PC-9 (cell line): ENCODE results near the gene LYSMD1. TPM values are rescaled to one million over a fixed set of nuclear protein-coding genes. Genes with fewer than 3 reads are reported as not detected.

Experiments
- BruUV-seq: library from RNA; stranded (reverse); fragments of 400-500 nt; replicated peaks from 2 replicates; lab custom pipeline; 2021; lab: Mats Ljungman, UMichigan
- CTCF ChIA-PET: fragments of 300-600 bp; sonication (Branson Sonifier 250); formaldehyde crosslinking; loops from one replicate; lab custom pipeline; 2022; ENCODE audit warnings: antibody characterized with exemption; lab: Charles Lee
- POLR2A ChIA-PET: fragments of 300-600 bp; sonication (Branson Sonifier 250); formaldehyde crosslinking; loops from one replicate; lab custom pipeline; 2022; ENCODE audit warnings: antibody characterized with exemption; ENCODE audit not compliant: unreplicated experiment; lab: Charles Lee
- DNase-seq, 2 experiments: peaks; one replicate each; pipeline versions ENCODE4 v3.0.0 to v3.0.0-alpha.2; 2015 to 2022; ENCODE audit warnings: mixed read lengths in 1 of 2
- H2AFZ ChIP-seq: fragments of 200-600 bp; sonication (generic); 2 replicates; pipeline ENCODE4 v1.8.1; 2017; ENCODE audit warnings: antibody characterized with exemption
- H3F3A ChIP-seq: fragments of 200-600 bp; sonication (generic); 2 replicates; pipeline ENCODE4 v1.8.1; 2017; ENCODE audit warnings: antibody characterized with exemption, mild to moderate bottlenecking, low read depth; ENCODE audit not compliant: insufficient read depth
- H3K27ac ChIP-seq: fragments of 200-600 bp; sonication (generic); 2 replicates; pipeline ENCODE4 v1.6.1; 2016; ENCODE audit warnings: mixed run types
- H3K27me3 ChIP-seq: fragments of 200-600 bp; sonication (generic); 2 replicates; pipeline ENCODE4 v1.6.1; 2016; ENCODE audit warnings: low read depth, mixed run types; ENCODE audit not compliant: insufficient read depth
- H3K36me3 ChIP-seq: fragments of 200-600 bp; sonication (generic); 2 replicates; pipeline ENCODE4 v1.6.1; 2016; ENCODE audit warnings: low read depth, mixed run types
- H3K4me1 ChIP-seq: fragments of 200-600 bp; sonication (generic); replicated peaks from 2 replicates; pipeline ENCODE4 v1.6.1; 2016; ENCODE audit warnings: mixed run types; ENCODE audit not compliant: insufficient read depth
- H3K4me2 ChIP-seq: fragments of 200-600 bp; sonication (generic); 2 replicates; pipeline ENCODE4 v1.6.1; 2017; ENCODE audit warnings: mixed run types
- H3K4me3 ChIP-seq: fragments of 200-600 bp; sonication (generic); 2 replicates; pipeline ENCODE4 v1.6.1; 2016; ENCODE audit warnings: mixed run types
- H3K79me2 ChIP-seq: fragments of 200-600 bp; sonication (generic); 2 replicates; pipeline ENCODE4 v1.6.1; 2017; ENCODE audit warnings: low read depth, mixed run types
- H3K9me2 ChIP-seq: fragments of 200-600 bp; sonication (generic); 2 replicates; pipeline ENCODE4 v1.8.1; 2017; ENCODE audit warnings: mild to moderate bottlenecking; ENCODE audit not compliant: insufficient read depth
- H3K9me3 ChIP-seq: fragments of 200-600 bp; sonication (generic); 2 replicates; pipeline ENCODE4 v1.8.1; 2016; ENCODE audit warnings: low read depth; ENCODE audit not compliant: insufficient read depth
- H4K20me1 ChIP-seq: fragments of 200-600 bp; sonication (generic); 2 replicates; pipeline ENCODE4 v1.8.1; 2017; ENCODE audit not compliant: insufficient read depth
- CTCF ChIP-seq: fragments of 200-600 bp; sonication (generic); conservative IDR thresholded peaks from 2 replicates; pipeline ENCODE4 v1.6.1; 2017; ENCODE audit warnings: mixed run types, antibody characterized with exemption, mild to moderate bottlenecking, moderate library complexity
- EZH2 ChIP-seq: fragments of 200-600 bp; sonication (generic); IDR thresholded peaks from 2 replicates; pipeline ENCODE4 v1.8.0; 2017; ENCODE audit warnings: antibody characterized with exemption, low read depth
- intact Hi-C: fragments of 100-400 bp; cut with micrococcal nuclease; formaldehyde crosslinking; loops from one replicate; pipeline ENCODE4 v1.10.0; 2022; ENCODE audit not compliant: unreplicated experiment
- total RNA-seq: library from RNA; stranded (reverse); gene quantifications from 2 replicates; pipeline ENCODE4 v1.2.3, GENCODE V29; 2021

LYSMD1 gene
- total RNA-seq, 1 experiment from 2014 or later: 7.6 TPM

- no peak for TF ChIP-seq EZH2
- TF ChIP-seq CTCF: no peak
- Histone ChIP-seq H3K27me3 (no peaks in the 10 kb centered on the region), H3K4me1 (no peaks in the 10 kb centered on the region), H2AFZ (no peak overlapping the region), H3F3A (peaks cover 15% of the 10 kb centered on the region; the same call in 1 of the 2 replicates), H3K4me2 (no peak overlapping the region), H3K36me3 (no peaks in the 10 kb centered on the region), H3K79me2 (no peaks in the 10 kb centered on the region), H3K27ac (no peak overlapping the region), H3K9me2 (no peaks in the 10 kb centered on the region), H4K20me1 (no peaks in the 10 kb centered on the region), H3K4me3 (no peak overlapping the region), H3K9me3 (no peaks in the 10 kb centered on the region)
- intact Hi-C loops: loop anchor here (5.0 kb wide), 1 partner anchor 901 kb away; the partner anchor contains the start of gene CA14
- ChIA-PET POLR2A (interaction anchor here (0.7 kb wide), 1 partner anchor 878 kb away, joined by 6 read pairs; no protein-coding TSS in a partner anchor), CTCF (interaction anchor here (0.6 kb wide), 1 partner anchor 58 kb away, joined by 5 read pairs; no protein-coding TSS in a partner anchor)
- no peak for DNase-seq
- BruUV-seq: no TSS peak
Observed at GRCh38 chr1:151158326-151158725, 7.4 kb downstream of the LYSMD1 start.

- Histone ChIP-seq H4K20me1 (no peaks in the 10 kb centered on the region), H3K36me3 (no peaks in the 10 kb centered on the region), H3K27ac (no peak overlapping the region), H3K4me1 (no peaks in the 10 kb centered on the region), H3K27me3 (no peaks in the 10 kb centered on the region), H3K9me2 (no peaks in the 10 kb centered on the region), H3K4me2 (no peak overlapping the region), H3K79me2 (no peaks in the 10 kb centered on the region), H3F3A (peaks cover 15% of the 10 kb centered on the region; the same call in 1 of the 2 replicates), H2AFZ (no peak overlapping the region), H3K9me3 (no peaks in the 10 kb centered on the region), H3K4me3 (no peak overlapping the region)
- TF ChIP-seq CTCF: no peak
- no peak for TF ChIP-seq EZH2
- CTCF ChIA-PET: interaction anchor here (2.5 kb wide), 1 partner anchor 57 kb away, joined by 19 read pairs; no protein-coding TSS in a partner anchor
- POLR2A ChIA-PET: interaction anchor here (0.6 kb wide), 2 partner anchors 26 to 43 kb away, joined by 4 to 6 read pairs; no protein-coding TSS in a partner anchor
- no TSS peak for BruUV-seq
- intact Hi-C loops: loop anchor here (2.0 to 5.0 kb wide), 2 partner anchors 86 to 900 kb away; partner anchors contain the start of genes CA14 and GABPB2
- DNase-seq: no peak
Observed at GRCh38 chr1:151157067-151157531, 8.6 kb downstream of the LYSMD1 start.

GRCh38 chr1:151156515-151156819 is 9.2 kb downstream of the LYSMD1 start, which contains the start of gene TNFAIP8L2:
Gene TNFAIP8L2, plus strand, starts transcription at chr1:151156649. Its CDS starts 2,049 bp downstream, at chr1:151158698.
- CTCF ChIA-PET: interaction anchor here (2.5 kb wide), 1 partner anchor 57 kb away, joined by 19 read pairs; no protein-coding TSS in a partner anchor
- no peaks in the 10 kb centered on the region for H3K27me3 ChIP-seq
- no peaks in the 10 kb centered on the region for H3K36me3 ChIP-seq
- no TSS peak for BruUV-seq
- no peak within 1 kb of the TSS for H2AFZ ChIP-seq
- H3F3A ChIP-seq: peaks cover 15% of the 10 kb centered on the region; the same call in 1 of the 2 replicates
- POLR2A ChIA-PET: interaction anchor here (0.6 kb wide), 1 partner anchor 25 kb away, joined by 4 read pairs; no protein-coding TSS in a partner anchor
- H3K4me3 ChIP-seq: no peak within 1 kb of the TSS
- no peaks in the 10 kb centered on the region for H3K4me1 ChIP-seq
- TF ChIP-seq CTCF (no peak), EZH2 (no peak)
- H3K27ac ChIP-seq: no peak within 1 kb of the TSS
- H3K9me3 ChIP-seq: no peaks in the 10 kb centered on the region
- intact Hi-C loops: loop anchor here (1.0 to 5.0 kb wide), 4 partner anchors 56 to 899 kb away; partner anchors contain the start of genes CA14 and GABPB2
- no peaks in the 10 kb centered on the region for H3K9me2 ChIP-seq
- H3K79me2 ChIP-seq: no peaks in the 10 kb centered on the region
- DNase-seq: no peak
- H3K4me2 ChIP-seq: no peak within 1 kb of the TSS
- no peaks in the 10 kb centered on the region for H4K20me1 ChIP-seq
